Nephron (organoid): ENCODE data around the gene SAMD8.

Experiments used
- H3K27ac Mint-ChIP-seq, 3 experiments: 2 replicates each; pipeline ENCODE4 v1.8.0; 2020; ENCODE audit warnings: mixed read lengths in 3 of 3, mild to moderate bottlenecking in 2 of 3, moderate library complexity in 1 of 3
- H3K27me3 Mint-ChIP-seq: 2 replicates; pipeline ENCODE4 v1.8.0; 2021; ENCODE audit warnings: low read depth, mild to moderate bottlenecking, moderate library complexity, mixed read lengths
- H3K36me3 Mint-ChIP-seq: 2 replicates; pipeline ENCODE4 v1.8.0; 2020; ENCODE audit warnings: low read depth, mixed read lengths
- H3K4me1 Mint-ChIP-seq: 2 replicates; pipeline ENCODE4 v1.8.0; 2020; ENCODE audit warnings: mixed read lengths
- H3K4me3 Mint-ChIP-seq, 3 experiments: 2 replicates each; pipeline ENCODE4 v1.8.0; 2020; ENCODE audit warnings: mild to moderate bottlenecking in 3 of 3, mixed read lengths in 3 of 3, moderate library complexity in 2 of 3
- H3K9me3 Mint-ChIP-seq: 2 replicates; pipeline ENCODE4 v1.8.0; 2020; ENCODE audit warnings: mixed read lengths
- TF ChIP-seq, protein P1 (sequence below), 3 experiments: fragments of 200-600 bp; sonication (generic); IDR thresholded peaks; one replicate each; pipeline ENCODE4 v1.5.0; 2021; ENCODE audit warnings: antibody characterized with exemption in 3 of 3; ENCODE audit not compliant: unreplicated experiment in 3 of 3

SAMD8 gene

DNA sequence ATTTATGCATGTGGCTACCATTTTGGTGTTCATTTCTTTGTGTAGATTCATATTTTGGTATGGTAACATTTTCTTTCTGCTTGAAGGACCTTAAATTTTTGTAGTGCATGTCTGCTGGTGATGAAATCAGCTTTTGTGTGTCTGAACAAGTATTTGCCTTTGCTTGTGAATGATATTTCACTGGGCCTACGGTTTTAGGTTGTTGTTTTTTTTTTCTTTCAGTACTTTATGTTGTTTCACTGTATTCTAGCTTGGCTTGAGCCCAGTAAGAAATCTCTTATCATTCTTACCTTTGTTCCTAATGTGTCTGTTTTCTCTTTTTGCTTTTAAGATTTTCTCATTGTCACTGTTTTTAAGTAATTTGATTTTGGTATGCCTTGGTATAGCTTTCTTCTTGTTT lies 31.9 kb downstream of the SAMD8 start:
- Mint-ChIP-seq H3K4me1 (peaks cover 5% of the 10 kb centered on the region), H3K27ac (peak overlapping the region in 1 of 3 experiments; percentile 28), H3K27me3 (no peaks in the 10 kb centered on the region), H3K9me3 (no peaks in the 10 kb centered on the region), H3K4me3 (no peak overlapping the region), H3K36me3 (no peaks in the 10 kb centered on the region)
- TF ChIP-seq, protein P1, sequence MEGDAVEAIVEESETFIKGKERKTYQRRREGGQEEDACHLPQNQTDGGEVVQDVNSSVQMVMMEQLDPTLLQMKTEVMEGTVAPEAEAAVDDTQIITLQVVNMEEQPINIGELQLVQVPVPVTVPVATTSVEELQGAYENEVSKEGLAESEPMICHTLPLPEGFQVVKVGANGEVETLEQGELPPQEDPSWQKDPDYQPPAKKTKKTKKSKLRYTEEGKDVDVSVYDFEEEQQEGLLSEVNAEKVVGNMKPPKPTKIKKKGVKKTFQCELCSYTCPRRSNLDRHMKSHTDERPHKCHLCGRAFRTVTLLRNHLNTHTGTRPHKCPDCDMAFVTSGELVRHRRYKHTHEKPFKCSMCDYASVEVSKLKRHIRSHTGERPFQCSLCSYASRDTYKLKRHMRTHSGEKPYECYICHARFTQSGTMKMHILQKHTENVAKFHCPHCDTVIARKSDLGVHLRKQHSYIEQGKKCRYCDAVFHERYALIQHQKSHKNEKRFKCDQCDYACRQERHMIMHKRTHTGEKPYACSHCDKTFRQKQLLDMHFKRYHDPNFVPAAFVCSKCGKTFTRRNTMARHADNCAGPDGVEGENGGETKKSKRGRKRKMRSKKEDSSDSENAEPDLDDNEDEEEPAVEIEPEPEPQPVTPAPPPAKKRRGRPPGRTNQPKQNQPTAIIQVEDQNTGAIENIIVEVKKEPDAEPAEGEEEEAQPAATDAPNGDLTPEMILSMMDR (IDR thresholded peaks at IDR 0.05; ENCODE audit: unreplicated experiment in 3 of 3): no peak

DNA sequence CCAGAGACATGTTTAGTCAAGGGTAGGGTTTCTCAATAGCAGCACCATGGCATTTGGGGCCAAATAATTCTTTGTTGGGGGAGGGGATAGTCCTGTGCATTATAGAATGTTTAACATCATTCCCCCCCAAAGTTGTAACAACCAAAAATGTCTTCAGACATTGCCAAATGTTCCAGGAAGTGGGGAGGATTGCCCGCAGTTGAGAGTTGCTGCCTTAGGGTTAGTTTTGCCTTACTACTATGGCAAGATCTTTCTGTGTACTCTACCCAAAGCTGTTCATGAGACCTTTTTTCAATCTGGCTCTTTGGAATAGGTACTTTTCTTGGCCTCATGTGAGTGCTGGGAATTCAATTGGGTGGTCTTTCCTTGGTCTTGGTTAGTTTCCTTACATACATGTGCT lies 34.1 kb downstream of the SAMD8 start:
- Mint-ChIP-seq H3K27ac (no peak overlapping the region), H3K36me3 (peaks cover 5% of the 10 kb centered on the region), H3K4me3 (no peak overlapping the region), H3K4me1 (peaks cover 5% of the 10 kb centered on the region), H3K9me3 (no peaks in the 10 kb centered on the region), H3K27me3 (no peaks in the 10 kb centered on the region)
- TF ChIP-seq, protein P1 (IDR thresholded peaks at IDR 0.05; ENCODE audit: unreplicated experiment in 3 of 3): no peak

DNA sequence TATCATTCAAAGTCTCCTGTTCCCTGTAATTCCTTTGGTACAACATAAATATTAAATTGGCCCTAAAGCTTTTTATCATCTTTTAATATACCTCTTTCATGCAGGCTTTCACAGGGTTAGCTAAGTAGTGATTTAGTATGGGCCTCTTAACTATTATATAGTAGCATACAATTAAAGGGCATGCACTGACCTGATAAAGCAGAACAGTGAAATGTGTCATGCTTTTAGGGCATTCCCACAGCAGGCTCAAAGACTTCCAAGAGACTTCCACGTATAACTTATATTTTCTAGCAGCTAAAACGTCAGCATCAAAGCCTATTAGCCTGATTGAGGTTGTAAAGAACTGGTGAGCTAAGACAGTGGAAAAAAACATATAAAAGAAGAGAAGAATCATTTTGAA lies 35.3 kb downstream of the SAMD8 start:
- peaks cover 5% of the 10 kb centered on the region for H3K4me1 Mint-ChIP-seq
- H3K4me3 Mint-ChIP-seq: no peak overlapping the region
- TF ChIP-seq, protein P1 (IDR thresholded peaks at IDR 0.05; ENCODE audit: unreplicated experiment in 3 of 3): no peak
- H3K36me3 Mint-ChIP-seq: peaks cover 14% of the 10 kb centered on the region
- no peaks in the 10 kb centered on the region for H3K27me3 Mint-ChIP-seq
- H3K27ac Mint-ChIP-seq: no peak overlapping the region
- no peaks in the 10 kb centered on the region for H3K9me3 Mint-ChIP-seq

DNA sequence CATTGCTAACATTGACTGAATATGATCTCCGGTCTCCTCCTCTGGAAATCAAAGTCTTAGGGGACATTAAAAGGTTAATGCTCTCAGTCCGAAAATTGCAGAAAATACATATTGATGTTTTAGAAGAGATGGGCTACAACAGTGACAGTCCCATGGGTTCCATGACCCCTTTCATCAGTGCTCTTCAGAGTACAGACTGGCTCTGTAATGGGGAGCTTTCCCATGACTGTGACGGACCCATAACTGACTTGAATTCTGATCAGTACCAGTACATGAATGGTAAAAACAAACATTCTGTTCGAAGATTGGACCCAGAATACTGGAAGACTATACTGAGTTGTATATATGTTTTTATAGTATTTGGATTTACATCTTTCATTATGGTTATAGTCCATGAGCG lies 39.2 kb downstream of the SAMD8 start:
- Mint-ChIP-seq H3K36me3 (peaks cover 35% of the 10 kb centered on the region), H3K4me1 (no peaks in the 10 kb centered on the region), H3K9me3 (no peaks in the 10 kb centered on the region), H3K4me3 (no peak overlapping the region), H3K27me3 (no peaks in the 10 kb centered on the region), H3K27ac (no peak overlapping the region)
- TF ChIP-seq, protein P1 (IDR thresholded peaks at IDR 0.05; ENCODE audit: unreplicated experiment in 3 of 3): no peak

DNA sequence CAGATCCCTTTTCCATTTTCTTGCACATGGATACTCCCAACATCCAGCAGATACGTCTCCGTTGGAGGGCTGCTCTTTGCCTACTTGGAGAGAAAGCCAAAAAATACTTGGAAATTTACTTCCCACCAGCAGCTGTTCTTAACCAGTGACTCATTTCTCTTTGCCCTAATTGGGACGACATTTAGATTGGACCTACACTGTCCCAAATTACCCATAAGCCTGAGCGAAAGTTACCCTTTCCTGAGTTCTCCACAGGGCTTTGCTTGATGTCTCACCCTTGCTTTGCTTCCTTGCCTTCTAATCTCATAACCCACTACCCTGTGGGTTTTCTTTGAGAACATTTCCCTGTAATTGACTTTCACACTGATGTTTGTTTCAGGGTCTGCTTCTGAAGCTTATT lies 48.1 kb downstream of the SAMD8 start:
- Mint-ChIP-seq H3K36me3 (peaks cover 28% of the 10 kb centered on the region), H3K4me3 (no peak overlapping the region), H3K27me3 (no peaks in the 10 kb centered on the region), H3K9me3 (no peaks in the 10 kb centered on the region), H3K4me1 (no peaks in the 10 kb centered on the region), H3K27ac (no peak overlapping the region)
- TF ChIP-seq, protein P1 (IDR thresholded peaks at IDR 0.05; ENCODE audit: unreplicated experiment in 3 of 3): no peak

DNA sequence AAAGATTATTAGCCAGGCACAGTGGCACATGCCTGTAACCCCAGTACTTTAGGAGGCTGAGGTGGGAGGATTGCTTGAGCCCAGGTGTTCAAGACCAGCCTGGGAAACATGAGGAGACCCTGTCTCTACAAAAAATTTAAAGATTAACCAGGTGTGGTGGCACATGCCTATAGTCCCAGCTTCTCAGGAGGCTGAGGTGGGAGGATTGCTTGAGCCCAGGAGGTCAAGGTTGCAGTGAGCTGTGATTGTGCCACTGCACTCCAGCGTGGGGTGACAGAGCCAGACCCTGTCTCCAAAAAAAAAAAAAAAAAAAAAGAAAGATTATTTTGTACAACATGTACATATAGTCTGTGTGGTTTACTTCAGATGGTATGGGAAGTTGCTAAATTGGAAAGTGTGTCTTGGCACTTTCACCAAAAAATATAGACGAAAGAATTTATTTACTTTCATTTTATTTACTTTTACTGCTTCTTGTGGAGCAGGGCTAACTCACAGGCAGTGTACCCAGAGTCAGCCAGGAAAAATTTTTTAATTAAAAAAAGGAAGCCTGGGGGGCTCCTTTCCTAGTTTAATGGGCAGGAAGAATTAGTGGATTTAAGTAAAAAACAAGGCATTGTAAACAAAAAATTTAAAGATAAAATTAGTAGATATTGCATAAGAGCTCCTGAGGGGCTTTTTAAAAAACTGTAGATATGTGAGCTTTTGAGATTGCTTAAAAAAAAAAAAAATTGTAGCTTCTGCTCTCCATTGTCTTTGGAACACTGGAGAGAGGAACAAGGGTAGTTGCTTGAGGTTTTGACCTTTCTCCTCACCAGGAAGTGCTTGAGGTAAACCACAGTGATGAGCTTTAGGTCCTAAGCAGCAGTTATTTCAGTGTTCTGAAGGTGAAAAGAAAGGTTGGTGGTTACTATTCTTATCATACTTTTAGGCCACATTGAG lies 54.5 kb downstream of the SAMD8 start:
- TF ChIP-seq, protein P1 (IDR thresholded peaks at IDR 0.05; ENCODE audit: unreplicated experiment in 3 of 3): no peak
- H3K4me3 Mint-ChIP-seq: no peak overlapping the region
- no peaks in the 10 kb centered on the region for H3K9me3 Mint-ChIP-seq
- no peaks in the 10 kb centered on the region for H3K4me1 Mint-ChIP-seq
- no peaks in the 10 kb centered on the region for H3K27me3 Mint-ChIP-seq
- no peak overlapping the region for H3K27ac Mint-ChIP-seq
- peaks cover 38% of the 10 kb centered on the region for H3K36me3 Mint-ChIP-seq
